Suprapubic skin (tissue), 4 donors: Measurements from ENCODE around the gene LEMD3. TPM values are rescaled to one million over a fixed set of nuclear protein-coding genes. Genes with fewer than 3 reads are reported as not detected.

Experiments used
- DNase-seq, 2 donors: peaks; one replicate each; pipeline ENCODE4 v3.0.0-alpha.2; 2019; ENCODE audit warnings: low spot score in 2 of 2
- H3K27ac ChIP-seq: fragments of 200-600 bp; sonication (generic); one replicate; pipeline ENCODE4 v1.5.1; 2019
- H3K27me3 ChIP-seq: fragments of 200-600 bp; sonication (generic); one replicate; pipeline ENCODE4 v1.5.1; 2019
- H3K36me3 ChIP-seq: fragments of 200-600 bp; sonication (generic); one replicate; pipeline ENCODE4 v1.5.1; 2019
- H3K4me1 ChIP-seq: fragments of 200-600 bp; sonication (generic); one replicate; pipeline ENCODE4 v1.5.1; 2019
- H3K4me3 ChIP-seq: fragments of 200-600 bp; sonication (generic); one replicate; pipeline ENCODE4 v1.5.1; 2019; ENCODE audit warnings: mild to moderate bottlenecking
- H3K9me3 ChIP-seq: fragments of 200-600 bp; sonication (generic); one replicate; pipeline ENCODE4 v1.5.1; 2019
- EP300 ChIP-seq: sonication (generic); formaldehyde crosslinking; IDR thresholded peaks from one replicate; pipeline ENCODE4 v1.6.1; 2017; ENCODE audit warnings: antibody characterized with exemption
- POLR2A ChIP-seq, 2 donors: fragments of 450-650 bp; IDR thresholded peaks; one replicate each; pipeline ENCODE4 v1.6.1; 2017; ENCODE audit warnings: antibody characterized with exemption in 2 of 2, mild to moderate bottlenecking in 2 of 2, moderate library complexity in 2 of 2
- POLR2AphosphoS5 ChIP-seq, 3 donors: sonication (generic); formaldehyde crosslinking; IDR thresholded peaks; one replicate each; pipeline ENCODE4 v1.6.1; 2017; ENCODE audit warnings: antibody characterized with exemption in 3 of 3
- WGBS: methylation state at CpG from one replicate; pipeline ENCODE4 v1.1.5; 2018; 5-methylcytosine and 5-hydroxymethylcytosine counted together
- total RNA-seq, 4 donors: library from RNA; depleted of rRNA; stranded (reverse); fragments of >200 nt; gene quantifications; one replicate each; pipeline ENCODE4 v1.1.0, GENCODE V29; 2016
- TF ChIP-seq, protein P1 (sequence below), 2 donors: fragments of 200-600 bp in 1 of 2; fragments of 450-650 bp in 1 of 2; sonication (generic) in 1 of 2; IDR thresholded peaks; one replicate each; pipeline ENCODE4 v1.5.1; 2016 to 2019; ENCODE audit warnings: antibody characterized with exemption in 2 of 2, mild to moderate bottlenecking in 1 of 2, moderate library complexity in 1 of 2

Gene LEMD3
- total RNA-seq, 4 donors from 2014 or later, result 24.8 to 44.6 (median 37.4) TPM

DNA sequence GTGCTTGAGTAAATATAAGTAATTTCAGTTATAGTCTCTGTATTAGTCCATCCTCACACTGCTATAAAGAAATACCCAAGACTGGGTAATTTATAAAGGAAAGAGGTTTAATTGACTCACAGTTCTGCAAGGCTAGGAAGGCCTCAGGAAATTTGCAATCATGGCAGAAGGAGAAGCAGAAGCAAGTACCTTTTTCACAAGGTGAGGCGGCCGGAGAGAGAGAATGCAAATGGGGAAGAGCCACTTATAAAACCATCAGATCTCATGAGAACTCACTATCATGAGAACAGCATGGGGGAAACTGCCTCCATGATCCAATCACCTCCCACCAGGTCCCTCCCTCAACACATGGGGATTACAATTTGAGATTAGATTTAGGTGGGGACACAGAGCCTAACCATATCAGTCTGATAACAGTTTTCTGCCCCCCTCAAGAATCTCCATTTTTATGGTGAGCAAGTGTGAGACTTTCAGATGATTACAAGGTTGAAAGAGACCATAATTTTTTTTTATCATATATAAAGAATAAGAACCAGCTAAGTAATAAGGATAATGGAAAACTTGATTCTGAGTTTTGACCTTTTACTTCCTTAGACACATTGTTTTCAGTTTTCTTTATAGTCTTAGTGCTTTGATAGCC is 35.6 kb downstream of the LEMD3 start:
- H3K4me3 ChIP-seq, result no peak overlapping the region
- 98% methylated on average over 2 of the region's 2 CpGs for WGBS

DNA sequence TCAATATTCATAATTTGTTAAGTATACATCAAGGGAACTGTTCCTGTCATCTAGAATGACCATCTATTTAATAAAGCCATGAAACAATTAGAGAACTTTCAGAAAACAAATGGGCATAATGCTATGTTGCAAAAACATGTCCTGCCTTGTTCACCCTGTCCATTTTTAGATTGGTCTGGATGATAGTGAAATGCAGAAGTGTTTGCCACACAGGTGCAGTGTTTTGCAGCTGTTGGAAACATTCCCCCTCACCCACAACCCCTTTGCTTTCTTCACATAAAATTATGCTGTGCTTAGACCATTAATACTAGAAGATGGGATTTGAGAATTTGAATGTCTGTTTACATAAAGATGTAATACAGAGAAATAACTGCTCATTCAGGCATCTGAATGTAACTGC is 36.5 kb downstream of the LEMD3 start:
- H3K9me3 ChIP-seq, result no peaks in the 10 kb centered on the region
- TF ChIP-seq POLR2AphosphoS5 (IDR thresholded peaks at IDR 0.05) (no peak), POLR2A (IDR thresholded peaks at IDR 0.05) (no peak), EP300 (no peak)
- TF ChIP-seq, protein P1, sequence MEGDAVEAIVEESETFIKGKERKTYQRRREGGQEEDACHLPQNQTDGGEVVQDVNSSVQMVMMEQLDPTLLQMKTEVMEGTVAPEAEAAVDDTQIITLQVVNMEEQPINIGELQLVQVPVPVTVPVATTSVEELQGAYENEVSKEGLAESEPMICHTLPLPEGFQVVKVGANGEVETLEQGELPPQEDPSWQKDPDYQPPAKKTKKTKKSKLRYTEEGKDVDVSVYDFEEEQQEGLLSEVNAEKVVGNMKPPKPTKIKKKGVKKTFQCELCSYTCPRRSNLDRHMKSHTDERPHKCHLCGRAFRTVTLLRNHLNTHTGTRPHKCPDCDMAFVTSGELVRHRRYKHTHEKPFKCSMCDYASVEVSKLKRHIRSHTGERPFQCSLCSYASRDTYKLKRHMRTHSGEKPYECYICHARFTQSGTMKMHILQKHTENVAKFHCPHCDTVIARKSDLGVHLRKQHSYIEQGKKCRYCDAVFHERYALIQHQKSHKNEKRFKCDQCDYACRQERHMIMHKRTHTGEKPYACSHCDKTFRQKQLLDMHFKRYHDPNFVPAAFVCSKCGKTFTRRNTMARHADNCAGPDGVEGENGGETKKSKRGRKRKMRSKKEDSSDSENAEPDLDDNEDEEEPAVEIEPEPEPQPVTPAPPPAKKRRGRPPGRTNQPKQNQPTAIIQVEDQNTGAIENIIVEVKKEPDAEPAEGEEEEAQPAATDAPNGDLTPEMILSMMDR (IDR thresholded peaks at IDR 0.05), result no peak
- no peaks in the 10 kb centered on the region for H3K4me1 ChIP-seq
- H3K4me3 ChIP-seq, result no peak overlapping the region
- no peaks in the 10 kb centered on the region for H3K27me3 ChIP-seq
- DNase-seq, result no peak
- H3K27ac ChIP-seq, result no peak overlapping the region
- no peaks in the 10 kb centered on the region for H3K36me3 ChIP-seq

More for the DNA sequence above, 35.6 kb downstream of the LEMD3 start:
- Histone ChIP-seq H3K27me3 (no peaks in the 10 kb centered on the region), H3K36me3 (no peaks in the 10 kb centered on the region), H3K27ac (no peak overlapping the region), H3K4me1 (no peaks in the 10 kb centered on the region), H3K9me3 (no peaks in the 10 kb centered on the region)
- no peak for DNase-seq
- TF ChIP-seq, protein P1 (IDR thresholded peaks at IDR 0.05), result no peak
- no peak for TF ChIP-seq EP300

DNA sequence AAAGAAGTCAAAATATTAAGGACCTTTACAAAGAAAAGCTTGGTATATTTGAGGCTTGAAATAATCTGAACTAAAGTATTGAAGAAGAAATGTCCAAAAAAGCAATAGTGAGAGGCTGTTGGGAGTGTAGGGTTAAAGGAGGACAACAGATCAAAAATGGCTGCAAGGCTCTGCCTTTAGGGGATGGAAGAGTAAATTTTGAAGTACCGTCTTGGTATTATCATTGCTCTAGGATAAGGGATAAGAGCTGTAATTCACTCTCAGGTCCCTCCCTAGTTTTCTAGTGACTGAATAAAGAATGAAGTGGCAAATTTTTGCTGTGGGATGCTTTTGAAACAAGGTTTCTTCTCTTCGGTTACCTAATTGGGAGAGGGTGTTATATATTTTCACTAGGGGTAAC is 38.7 kb downstream of the LEMD3 start:
- TF ChIP-seq POLR2A (IDR thresholded peaks at IDR 0.05) (no peak), EP300 (no peak), POLR2AphosphoS5 (IDR thresholded peaks at IDR 0.05) (no peak)
- TF ChIP-seq, protein P1 (IDR thresholded peaks at IDR 0.05), result no peak
- Histone ChIP-seq H3K4me1 (no peaks in the 10 kb centered on the region), H3K27me3 (no peaks in the 10 kb centered on the region), H3K9me3 (no peaks in the 10 kb centered on the region), H3K36me3 (no peaks in the 10 kb centered on the region), H3K4me3 (no peak overlapping the region), H3K27ac (no peak overlapping the region)
- WGBS, result 84% methylated on average over 2 of the region's 2 CpGs
- no peak for DNase-seq

DNA sequence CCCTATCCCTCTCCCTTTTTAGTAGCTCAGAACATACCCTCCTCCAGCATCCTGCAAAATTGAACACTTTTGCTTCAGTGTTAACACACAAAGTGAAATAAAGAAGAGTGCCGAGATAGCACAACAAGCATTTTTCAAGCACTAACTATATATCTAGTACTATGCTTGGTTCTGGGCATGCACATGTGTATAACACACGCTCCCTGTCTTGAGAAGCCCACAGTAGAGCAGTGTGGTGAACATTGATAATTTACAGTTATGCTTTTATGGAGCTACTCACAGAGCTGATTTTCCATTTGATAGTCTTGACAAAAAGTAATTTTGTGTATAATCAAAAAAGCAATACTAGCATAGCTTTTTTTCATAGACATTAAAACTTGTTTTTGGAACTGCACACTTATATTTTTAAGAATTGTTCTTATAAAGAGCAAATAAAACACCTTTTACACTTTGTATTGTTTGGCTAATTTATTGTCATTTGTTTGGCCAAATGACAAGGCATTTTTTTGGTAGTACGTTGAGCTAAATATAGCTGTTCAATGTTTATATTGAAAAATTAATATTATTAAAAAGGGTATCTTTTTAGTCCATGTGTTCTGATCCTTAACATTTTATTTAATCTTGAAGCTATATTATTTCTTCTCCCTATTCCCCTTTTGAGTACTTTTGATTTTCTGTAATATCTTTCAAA is 39.7 kb downstream of the LEMD3 start:
- WGBS, result 72% methylated on average over 3 of the region's 3 CpGs
- Histone ChIP-seq H3K9me3 (no peaks in the 10 kb centered on the region), H3K27me3 (no peaks in the 10 kb centered on the region), H3K4me3 (no peak overlapping the region), H3K36me3 (no peaks in the 10 kb centered on the region), H3K4me1 (no peaks in the 10 kb centered on the region), H3K27ac (no peak overlapping the region)
- DNase-seq, result no peak
- TF ChIP-seq POLR2AphosphoS5 (IDR thresholded peaks at IDR 0.05) (no peak), EP300 (no peak), POLR2A (IDR thresholded peaks at IDR 0.05) (no peak)
- TF ChIP-seq, protein P1 (IDR thresholded peaks at IDR 0.05), result no peak

DNA sequence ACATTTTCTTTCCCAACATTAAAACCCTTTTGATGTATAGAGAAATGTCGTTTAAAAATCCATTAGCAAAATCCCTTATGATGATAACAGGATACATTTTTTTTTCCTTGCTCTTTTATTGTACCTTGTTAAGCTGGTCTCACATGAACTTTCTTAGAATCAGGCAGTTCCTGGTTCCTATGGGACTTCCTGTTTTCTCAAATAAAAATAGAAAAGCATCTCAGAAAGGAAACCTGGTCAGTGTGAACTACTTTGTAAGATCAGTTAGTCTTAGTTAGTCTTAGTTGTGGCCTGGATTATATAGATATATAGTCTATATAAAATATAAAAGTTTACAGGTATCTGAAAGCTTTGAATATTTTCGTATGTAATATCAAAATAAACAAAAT is 40.3 kb downstream of the LEMD3 start:
- no peak overlapping the region for H3K4me3 ChIP-seq
- TF ChIP-seq POLR2A (IDR thresholded peaks at IDR 0.05) (no peak), POLR2AphosphoS5 (IDR thresholded peaks at IDR 0.05) (no peak), EP300 (no peak)
- TF ChIP-seq, protein P1 (IDR thresholded peaks at IDR 0.05), result no peak
- no peaks in the 10 kb centered on the region for H3K4me1 ChIP-seq
- H3K27me3 ChIP-seq, result no peaks in the 10 kb centered on the region
- H3K36me3 ChIP-seq, result no peaks in the 10 kb centered on the region
- H3K9me3 ChIP-seq, result no peaks in the 10 kb centered on the region
- 50% methylated on average over 2 of the region's 2 CpGs for WGBS
- H3K27ac ChIP-seq, result no peak overlapping the region
- no peak for DNase-seq
